ENCODE measurements around the gene DNAJC22. TPM values are rescaled to one million over a fixed set of nuclear protein-coding genes. Genes with fewer than 3 reads are reported as not detected.

The DNAJC22 gene
- total and polyA plus RNA-seq, 9 of the 15 experiments (the other 6 are each of a cell fraction or from before 2014, with no cell fraction given), result 0.10 to 1.2 (median 0.47) TPM

GRCh38 chr12:49322708-49323523 lies 23.8 kb upstream of the DNAJC22 start, which contains the start of gene TROAP (continued):
- TF ChIP-seq NR2C1 (IDR thresholded peaks at IDR 0.05), result no peak
- no peak for TF ChIP-seq NR2C1 (tag; IDR thresholded peaks at IDR 0.05)
- TF ChIP-seq MAZ (CRISPR knock-in tag; conservative IDR thresholded peaks at IDR 0.05 in 1 of 2, IDR thresholded peaks at IDR 0.05 in 1 of 2), result peak; percentile 13 to 66; a peak in 2 of 4 replicates
- TF ChIP-seq TBP (optimal IDR thresholded peaks at IDR 0.05; ENCODE audit: low read depth, low read length), result peak; percentile 85
- TF ChIP-seq GTF2B (IDR thresholded peaks at IDR 0.05; ENCODE audit: extremely low read depth, insufficient read length), result no peak
- 0 out of 2 replicates have a peak, but pooled peaks have one; percentile 16 for TF ChIP-seq ATF4 (CRISPR knock-in tag; IDR thresholded peaks at IDR 0.05)
- TF ChIP-seq GATAD2A (IDR thresholded peaks at IDR 0.05), result no peak
- TF ChIP-seq ZNF3 (CRISPR knock-in tag; IDR thresholded peaks at IDR 0.05), result no peak
- TF ChIP-seq, protein P1, sequence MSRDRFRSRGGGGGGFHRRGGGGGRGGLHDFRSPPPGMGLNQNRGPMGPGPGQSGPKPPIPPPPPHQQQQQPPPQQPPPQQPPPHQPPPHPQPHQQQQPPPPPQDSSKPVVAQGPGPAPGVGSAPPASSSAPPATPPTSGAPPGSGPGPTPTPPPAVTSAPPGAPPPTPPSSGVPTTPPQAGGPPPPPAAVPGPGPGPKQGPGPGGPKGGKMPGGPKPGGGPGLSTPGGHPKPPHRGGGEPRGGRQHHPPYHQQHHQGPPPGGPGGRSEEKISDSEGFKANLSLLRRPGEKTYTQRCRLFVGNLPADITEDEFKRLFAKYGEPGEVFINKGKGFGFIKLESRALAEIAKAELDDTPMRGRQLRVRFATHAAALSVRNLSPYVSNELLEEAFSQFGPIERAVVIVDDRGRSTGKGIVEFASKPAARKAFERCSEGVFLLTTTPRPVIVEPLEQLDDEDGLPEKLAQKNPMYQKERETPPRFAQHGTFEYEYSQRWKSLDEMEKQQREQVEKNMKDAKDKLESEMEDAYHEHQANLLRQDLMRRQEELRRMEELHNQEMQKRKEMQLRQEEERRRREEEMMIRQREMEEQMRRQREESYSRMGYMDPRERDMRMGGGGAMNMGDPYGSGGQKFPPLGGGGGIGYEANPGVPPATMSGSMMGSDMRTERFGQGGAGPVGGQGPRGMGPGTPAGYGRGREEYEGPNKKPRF (IDR thresholded peaks at IDR 0.05; ENCODE audit: low read depth, low read length), result no peak
- TF ChIP-seq CHD2 (IDR thresholded peaks at IDR 0.05; ENCODE audit: low read depth, low read length), result peak; percentile 94
- TF ChIP-seq JUNB (CRISPR knock-in tag; conservative IDR thresholded peaks at IDR 0.05), result no peak
- TF ChIP-seq TCF7 (IDR thresholded peaks at IDR 0.05; ENCODE audit: borderline replicate concordance), result no peak
- TF ChIP-seq MAFK (IDR thresholded peaks at IDR 0.05; ENCODE audit: low read length), result 0 out of 2 replicates have a peak, but pooled peaks have one; percentile 1
- TF ChIP-seq ZNF347 (CRISPR knock-in tag; IDR thresholded peaks at IDR 0.05; ENCODE audit: low read depth), result no peak
- no peak for TF ChIP-seq PURB (CRISPR knock-in tag; IDR thresholded peaks at IDR 0.05; ENCODE audit: low read depth)
- TF ChIP-seq ZNF280B (CRISPR knock-in tag; IDR thresholded peaks at IDR 0.05), result no peak
- no peak for TF ChIP-seq TGIF2 (CRISPR knock-in tag; IDR thresholded peaks at IDR 0.05)
- TF ChIP-seq POLR3A (IDR thresholded peaks at IDR 0.05; ENCODE audit: borderline replicate concordance, extremely low read depth, insufficient read depth, insufficient read length), result no peak
- no peak for TF ChIP-seq SIX5 (IDR thresholded peaks at IDR 0.05; ENCODE audit: borderline replicate concordance in 1 of 2, insufficient read depth in 1 of 2, low read depth in 1 of 2, low read length in 2 of 2)
- TF ChIP-seq ZNF23 (CRISPR knock-in tag; IDR thresholded peaks at IDR 0.05), result no peak
